Femur (tissue), 1 donor: ENCODE data around the gene CUL4A.
"Not testable (repeated sequence)": the region's sequence is repeated elsewhere in the genome, so short reads cannot be mapped to it uniquely, and the experiment has no call there.

Source experiments
- DNase-seq: peaks from one replicate; pipeline ENCODE4 v3.0.0-alpha.2; 2017

The CUL4A gene

DNA sequence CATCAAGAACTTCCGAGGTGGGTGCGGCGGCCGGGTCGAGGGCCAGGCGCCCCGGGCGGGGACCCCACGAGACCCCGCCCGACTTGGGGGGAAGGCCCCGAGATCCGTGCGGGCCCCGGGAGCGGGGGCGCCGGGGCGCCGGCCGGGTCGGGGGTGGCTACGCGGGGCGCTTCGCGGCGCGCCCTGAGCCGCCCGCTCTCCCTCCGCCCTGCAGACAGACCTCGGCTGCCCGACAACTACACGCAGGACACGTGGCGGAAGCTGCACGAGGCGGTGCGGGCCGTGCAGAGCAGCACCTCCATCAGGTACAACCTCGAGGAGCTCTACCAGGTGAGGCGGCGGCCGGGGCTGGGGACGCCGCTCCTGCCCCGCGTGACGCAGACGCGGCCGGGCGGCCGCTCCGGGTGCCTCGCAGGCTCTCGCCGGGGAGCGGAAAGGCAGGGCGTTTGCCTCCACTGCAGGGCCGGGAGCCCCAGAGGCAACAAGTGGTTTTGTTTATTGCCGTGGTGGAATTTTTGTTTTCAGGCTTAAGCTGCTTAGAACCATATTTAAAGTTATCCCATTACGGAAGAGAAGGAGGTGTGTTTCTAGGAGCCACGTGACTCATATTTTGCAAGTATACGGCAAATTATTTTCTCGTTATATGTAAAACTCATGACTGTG lies 477 bp downstream of the CUL4A start:
- peak; percentile 67 for DNase-seq

DNA sequence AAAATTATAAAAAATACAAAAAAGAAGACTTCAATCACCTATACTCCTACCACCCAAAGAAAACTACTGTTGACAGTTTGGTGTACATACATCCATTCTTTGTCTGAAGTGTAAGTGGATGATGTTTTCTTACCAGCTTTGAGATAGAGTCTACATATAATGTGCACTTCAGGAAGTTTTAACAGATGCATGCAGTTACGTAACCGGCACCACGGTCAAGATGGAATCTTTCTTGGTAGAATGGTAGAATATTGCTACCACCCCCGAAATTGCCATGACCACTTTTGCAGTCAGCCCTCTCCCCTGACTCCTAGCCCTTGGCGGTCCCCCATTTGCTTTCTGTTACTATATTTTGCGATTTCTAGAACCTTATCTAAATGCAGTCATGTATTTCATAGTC lies 1.4 kb downstream of the CUL4A start:
- DNase-seq, result no peak

DNA sequence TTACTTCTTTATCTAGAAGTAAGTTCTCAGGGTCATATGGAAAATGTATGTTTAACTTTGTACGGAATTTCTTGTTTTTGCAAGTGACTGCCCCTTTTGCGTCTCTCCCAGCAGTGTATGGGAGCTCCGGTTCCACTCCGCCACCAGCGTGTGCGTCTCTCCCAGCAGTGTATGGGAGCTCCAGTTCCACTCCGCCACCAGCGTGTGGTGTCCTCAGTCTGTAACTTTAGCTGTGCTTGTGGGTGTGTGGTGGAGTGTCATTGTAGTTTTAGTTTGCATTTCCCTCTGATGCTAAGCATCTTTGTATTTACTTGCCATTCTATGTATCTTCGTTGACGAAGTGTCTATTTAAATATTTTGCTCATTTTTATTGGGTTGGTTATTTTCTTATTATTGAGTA lies 2.4 kb downstream of the CUL4A start:
- DNase-seq, result no peak

DNA sequence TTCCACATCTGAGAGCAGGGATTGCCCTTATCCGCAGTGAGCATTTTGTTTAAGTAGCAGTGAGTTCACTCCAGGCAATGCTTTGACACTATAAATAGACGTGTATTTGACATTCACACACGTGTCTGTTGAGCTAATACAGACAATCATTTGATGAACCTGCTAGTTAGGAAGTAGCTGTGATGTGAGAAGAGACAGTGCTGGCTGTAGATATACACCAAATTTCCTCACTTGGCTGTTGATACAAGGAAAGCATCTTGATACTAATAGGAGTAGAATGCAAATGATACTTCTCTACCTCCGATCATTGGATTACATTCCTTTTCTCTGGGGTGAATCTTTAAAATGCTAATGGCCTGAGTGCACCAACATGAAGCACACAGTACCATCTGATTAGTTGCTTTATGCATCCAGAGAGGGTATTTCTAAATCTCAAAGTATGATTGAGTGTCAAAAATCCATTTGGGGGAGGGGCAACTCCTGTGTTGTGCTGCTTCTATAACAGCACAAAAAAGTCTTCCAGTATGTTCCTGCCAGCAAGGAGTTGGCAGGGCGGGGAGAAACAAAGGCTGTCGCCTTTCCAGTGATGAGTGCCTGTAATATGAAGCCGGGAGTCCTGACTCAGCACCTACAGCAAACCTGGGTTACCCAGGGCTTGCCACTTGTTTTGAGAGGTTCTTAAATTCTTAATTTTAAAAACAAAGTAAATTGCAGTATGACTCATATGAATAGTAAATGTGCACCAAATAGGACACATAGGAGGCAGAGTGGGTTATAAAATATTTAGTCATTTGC lies 7.0 kb downstream of the CUL4A start:
- DNase-seq, result no peak

DNA sequence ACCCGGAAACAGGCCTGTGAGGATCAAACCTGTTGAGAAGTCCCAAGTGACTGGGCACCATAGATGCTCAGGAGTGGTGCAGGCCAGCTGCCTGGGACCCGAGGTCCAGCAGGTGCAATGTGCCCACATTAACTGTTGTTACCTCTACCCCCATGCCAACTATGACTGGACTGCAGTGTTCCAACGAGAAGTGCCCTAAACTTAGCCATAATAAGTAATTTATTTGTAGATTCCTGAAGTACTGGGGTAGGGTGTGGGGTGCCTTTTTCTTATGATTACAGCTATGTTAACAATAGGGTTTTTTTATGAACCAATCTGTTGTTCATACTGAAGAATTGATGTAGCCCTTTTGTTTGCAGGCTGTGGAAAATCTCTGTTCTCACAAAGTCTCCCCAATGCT lies 9.2 kb downstream of the CUL4A start:
- no peak for DNase-seq

DNA sequence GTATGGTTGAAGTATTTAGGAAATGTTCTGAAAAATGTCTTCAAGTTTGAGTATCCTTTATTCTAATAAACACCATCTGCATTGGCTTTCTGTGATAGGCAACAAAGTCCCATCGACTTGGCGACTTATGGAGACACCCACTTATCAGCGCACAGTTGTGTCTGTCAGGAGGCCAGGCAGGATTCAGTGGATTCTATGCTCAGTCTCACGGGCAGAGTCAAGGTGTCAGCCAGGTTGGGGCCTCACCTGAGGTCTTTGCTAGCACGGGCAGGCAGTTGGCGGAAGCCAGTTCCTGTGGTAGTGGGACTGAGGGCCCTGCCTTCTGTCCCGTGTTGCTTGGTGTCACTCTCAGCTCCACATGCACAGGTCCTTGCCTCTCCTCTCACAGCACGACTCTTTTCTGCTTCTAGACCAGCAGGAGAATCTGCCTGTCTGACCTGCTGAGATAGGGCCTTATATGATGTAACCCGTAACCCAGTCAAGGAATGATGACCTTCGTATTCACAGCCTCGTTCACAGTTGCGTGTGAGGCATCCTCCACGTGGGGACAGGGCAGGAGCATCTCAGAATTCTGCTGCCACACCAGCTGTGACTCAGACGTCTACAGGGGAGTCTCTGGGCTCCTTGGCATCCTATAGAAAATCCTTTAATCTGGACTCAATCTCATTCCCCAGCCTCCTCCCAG lies 10.0 kb downstream of the CUL4A start:
- no peak for DNase-seq

DNA sequence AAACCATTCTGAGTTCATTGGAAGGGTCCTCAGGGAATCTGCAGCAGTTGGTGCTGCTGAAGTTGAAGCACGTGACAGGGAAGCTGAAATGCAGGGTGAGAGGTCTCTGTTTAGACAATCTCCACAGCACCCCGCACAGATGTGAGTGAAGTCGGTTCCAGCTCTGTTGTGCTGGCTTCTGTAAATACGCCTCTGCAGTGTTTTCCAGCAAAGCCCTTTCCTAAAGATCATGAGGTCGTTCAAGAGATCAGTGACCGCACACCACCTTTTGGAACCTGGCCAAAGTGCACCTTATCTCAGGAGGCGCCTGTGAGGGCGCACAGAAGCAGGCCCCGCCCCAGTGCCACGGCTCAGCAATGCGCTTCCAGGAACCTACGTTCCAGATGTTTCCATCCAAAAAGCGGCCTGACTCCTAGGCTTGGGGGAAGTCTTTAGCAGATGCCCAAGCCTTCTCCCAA lies 10.8 kb downstream of the CUL4A start:
- no peak for DNase-seq

DNA sequence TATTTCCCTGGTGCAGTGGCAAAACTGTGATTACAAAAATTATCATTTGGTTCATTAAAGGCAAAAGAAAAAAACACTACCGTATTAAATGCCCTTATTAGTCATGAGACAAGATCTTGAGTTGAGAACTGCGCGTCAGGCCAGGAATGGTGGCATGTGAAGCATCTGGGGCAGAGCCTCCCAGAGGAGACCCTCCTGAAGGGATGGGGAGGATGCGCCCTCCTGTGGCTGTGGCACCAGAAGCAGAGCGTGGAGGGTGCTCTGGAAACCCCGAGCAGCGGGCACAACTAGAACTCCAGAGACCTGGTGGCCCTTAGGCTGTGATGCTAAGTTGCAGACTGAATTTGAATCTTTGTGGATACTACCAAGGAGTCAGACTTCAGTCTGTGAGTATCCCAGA lies 11.5 kb downstream of the CUL4A start:
- DNase-seq, result no peak

DNA sequence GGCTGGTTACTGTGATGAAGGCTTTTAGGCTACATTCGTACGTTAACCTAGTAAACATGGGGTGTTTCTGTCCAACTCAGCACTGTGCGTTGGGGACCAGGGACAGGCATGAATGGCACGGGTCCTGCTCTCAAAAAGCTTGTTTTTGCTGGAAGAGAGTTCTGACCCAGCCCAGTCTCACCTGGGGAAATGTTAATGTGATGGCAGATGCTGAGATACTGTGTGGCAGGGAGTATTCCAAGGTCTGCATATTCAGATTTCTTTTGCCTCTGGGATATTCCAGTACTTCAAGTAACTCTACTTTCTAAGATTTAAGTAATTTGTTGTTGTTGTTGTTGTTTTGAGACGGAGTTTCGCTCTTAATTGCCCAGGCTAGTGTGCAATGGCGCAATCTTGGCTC lies 13.7 kb downstream of the CUL4A start:
- no peak for DNase-seq

DNA sequence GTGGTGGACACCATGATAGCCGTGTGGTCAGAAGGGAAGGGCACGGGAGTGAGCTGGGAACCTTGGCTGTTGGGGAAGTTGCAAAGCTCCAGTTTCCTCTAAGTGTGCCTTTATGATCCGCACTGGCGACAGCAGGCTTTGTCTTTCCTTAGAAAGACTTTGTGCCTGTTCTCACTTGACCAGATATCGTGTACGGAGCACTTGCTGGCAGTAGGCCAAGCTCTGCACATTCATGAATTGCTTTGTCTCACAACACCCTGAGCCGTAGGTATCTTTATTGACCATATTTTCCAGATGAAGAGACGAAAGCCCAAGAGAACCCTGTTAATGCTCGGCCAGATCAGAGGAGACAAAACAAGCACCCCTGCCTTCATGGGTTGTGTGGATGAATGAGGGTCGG lies 15.1 kb downstream of the CUL4A start:
- no peak for DNase-seq

DNA sequence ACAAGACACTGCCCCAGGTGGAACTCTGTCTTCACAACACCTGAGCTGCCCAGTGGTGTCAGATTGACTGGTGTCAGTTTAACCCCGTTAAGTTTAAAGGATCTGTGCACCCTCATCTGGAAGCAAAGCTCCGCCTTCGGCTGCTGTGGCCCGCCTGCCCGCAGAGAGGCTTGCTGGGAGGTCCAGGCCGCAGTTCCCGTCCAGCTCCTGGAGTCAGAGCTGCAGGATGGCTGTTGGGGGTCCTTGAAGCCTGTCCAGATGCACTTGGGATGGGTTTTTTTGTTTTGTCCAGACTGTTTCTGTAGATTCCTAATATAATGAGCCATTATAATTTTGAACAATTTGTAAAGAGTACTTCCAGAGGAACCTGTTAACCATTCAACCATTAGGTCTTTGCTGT lies 16.1 kb downstream of the CUL4A start:
- DNase-seq, result no peak

DNA sequence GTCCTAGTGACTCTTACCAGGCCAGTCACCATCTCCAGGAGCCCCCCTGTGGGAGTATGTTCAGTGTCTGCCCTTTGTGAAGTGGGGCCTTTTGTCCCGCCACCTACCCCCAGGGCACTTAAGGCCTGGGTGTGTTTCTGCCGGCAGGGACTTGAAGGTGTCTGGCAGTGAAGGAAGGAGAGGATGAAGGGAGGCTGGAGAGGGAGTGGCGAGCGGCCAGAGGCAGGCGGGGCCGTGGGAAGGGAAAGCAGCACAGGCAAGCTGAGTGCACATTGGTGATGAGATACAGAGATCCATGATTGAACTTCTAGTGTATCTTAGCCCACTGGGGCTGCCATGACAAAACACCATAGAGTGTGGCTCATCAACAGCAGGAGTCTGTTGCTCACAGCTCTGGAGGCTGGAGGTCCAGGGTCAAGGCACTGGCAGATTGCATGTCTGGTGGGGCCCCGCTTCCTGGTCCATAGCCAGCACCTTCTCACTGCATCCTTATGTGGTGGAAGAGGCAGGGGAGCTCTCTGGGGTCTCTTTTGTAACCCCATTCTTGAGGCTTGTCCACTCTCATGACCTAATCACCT lies 17.5 kb downstream of the CUL4A start:
- no peak for DNase-seq

DNA sequence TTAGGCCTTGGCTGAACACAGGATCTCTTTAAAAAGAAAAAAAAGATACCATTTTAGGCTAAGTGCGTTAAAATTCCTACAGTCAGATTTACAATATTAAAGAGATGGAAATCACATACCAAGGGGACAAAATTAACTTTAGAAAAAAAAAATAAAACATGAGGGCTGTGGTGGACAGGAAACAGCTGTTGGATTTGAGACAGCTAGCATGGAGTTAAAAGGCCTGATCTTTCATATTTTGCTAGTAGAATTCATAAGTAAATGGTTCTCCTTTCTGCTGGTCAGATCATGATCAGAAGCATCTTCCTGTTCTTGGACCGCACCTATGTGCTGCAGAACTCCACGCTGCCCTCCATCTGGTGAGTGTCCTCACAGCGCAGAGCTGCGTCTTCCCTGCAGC lies 19.7 kb downstream of the CUL4A start:
- no peak for DNase-seq

DNA sequence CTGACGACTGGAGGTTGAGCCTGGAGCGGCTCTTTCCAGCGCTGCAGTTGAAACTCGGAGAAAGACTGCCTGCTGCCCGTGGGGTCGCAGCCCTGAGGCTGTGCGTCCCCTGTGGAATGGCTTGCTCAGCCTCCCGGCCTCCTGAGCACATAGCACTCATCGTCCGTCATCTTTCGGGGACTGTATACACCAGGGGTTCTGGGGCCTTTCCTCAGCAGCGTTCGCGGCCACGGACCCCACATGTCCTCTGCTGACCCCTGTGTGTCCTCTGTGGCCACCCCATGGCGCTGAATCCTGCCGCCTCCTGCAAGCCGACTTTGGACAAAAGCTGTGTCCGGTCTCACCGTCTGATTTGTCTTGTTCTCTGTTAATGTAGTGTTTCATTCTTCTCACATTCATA lies 20.4 kb downstream of the CUL4A start:
- no peak for DNase-seq

DNA sequence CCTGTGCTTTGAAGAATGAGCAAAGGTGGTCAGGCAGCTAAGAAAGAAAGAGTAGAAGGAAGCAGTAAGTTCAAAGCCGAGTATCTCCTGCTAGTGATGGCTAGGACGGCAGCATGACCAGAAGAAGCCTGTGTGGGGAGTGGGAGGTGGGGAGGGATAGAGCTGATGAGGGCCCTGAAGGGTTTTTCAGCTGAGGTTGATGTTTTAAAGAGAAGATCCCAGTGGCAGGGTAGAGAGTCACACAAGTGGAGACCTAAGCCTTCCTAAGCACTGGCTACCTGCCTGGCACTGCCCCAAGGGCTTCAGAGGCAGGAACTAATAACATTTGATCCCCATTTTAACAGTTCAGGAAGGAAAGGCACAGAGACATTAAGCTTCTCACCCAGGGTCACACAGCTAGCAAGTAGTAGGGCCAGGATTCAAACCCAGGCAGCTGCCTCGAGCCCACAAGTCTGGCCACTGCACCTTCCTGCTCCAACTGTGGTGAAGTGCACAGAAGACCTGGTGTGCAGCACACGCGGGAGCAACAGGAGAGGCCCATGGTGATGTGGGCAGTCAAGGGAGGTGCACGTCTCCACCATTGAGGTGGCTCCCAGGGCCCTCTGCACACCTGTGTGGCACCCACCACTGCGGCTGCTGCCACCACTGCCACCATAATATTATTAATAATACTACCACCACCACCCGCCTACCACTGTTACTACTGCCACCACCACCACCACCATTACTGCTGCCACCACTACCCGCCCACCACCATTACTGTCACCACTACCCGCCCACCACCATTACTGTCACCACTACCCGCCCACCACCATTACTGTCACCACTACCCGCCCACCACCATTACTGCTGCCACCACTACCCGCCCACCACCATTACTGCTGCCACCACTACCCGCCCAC lies 22.1 kb downstream of the CUL4A start:
- no peak for DNase-seq

DNA sequence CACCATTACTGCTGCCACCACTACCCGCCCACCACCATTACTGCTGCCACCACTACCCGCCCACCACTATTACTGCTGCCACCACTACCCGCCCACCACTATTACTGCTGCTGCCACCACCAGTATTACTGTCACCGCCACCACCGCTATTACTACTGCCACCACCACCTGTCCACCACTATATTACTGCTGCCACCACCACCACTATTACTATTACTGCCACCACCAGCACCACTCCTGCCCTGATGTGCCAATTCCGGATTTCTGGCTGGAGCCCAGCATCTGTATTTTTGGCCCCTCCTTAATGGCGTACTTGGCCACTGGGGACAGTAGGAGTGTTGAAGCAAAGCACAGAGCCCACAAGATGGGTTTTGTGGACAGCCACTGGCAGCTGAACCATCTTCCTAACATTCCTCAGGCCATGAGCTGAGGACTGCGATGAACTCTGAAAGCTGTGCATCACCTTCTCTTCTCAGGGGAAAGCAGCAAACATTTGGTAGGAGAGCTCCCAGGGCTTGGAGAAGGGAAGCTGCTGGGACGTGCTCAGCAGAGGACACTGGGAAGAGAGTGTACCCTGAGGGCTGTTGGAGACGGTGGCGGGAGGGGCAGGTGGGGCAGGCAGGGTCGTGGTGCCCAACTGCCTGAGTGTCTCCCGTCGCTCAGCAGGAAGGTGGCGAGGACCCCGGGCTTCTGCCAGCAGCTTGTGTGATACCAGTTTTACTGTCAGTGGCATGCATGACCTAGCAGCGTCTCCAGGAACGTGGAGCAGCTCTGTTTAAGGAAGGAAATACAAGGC lies 23.0 kb downstream of the CUL4A start:
- DNase-seq, result no peak

DNA sequence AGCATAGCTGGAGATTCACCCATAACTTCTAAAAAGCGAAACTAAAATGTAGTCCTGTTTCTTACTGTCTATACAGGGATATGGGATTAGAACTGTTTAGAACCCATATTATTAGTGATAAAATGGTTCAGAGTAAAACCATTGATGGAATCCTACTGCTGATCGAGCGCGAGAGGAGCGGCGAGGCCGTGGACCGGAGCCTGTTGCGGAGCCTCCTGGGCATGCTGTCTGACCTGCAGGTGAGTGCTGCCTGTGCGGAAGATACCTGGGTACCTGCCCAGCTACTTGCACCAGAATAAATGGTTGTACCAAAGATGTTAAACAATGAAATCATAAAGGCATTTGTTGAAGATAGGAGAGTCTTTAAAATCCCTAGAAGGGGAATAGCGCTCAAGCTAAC lies 23.7 kb downstream of the CUL4A start:
- no peak for DNase-seq

DNA sequence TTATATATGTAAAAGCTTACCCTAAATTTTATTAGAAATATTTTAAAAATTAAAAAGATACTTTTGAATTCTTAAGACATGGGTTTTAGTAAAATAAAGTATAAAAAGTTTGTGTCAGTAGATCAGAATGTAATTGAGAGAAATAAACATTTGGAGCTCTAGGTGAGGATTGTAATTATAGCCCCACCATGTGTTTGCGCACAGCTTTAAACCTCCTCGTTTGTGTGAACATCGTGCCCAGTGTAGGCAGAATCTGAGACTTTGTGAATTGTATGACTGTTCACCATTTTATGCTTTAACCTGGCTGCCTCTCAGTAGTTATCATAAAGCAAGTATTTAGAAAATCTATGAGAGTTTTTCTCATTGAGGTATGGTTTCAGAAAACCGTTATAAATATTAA lies 29.1 kb downstream of the CUL4A start:
- no peak for DNase-seq

DNA sequence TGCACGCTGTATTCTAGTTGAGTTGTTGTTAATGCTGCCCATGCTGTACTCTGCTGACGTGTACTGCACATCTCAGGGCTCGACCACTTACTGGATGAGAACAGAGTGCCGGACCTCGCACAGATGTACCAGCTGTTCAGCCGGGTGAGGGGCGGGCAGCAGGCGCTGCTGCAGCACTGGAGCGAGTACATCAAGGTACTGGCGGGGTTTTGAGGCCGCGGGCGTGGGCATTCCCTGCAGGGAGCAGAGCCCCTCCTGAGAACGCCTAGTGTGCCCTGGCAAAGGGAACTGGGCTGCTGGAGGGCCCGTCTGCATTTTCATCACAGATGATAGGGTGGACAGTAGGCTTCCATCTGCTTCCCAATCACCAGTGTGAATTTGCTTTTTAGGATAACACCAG lies 29.9 kb downstream of the CUL4A start:
- DNase-seq, result no peak

DNA sequence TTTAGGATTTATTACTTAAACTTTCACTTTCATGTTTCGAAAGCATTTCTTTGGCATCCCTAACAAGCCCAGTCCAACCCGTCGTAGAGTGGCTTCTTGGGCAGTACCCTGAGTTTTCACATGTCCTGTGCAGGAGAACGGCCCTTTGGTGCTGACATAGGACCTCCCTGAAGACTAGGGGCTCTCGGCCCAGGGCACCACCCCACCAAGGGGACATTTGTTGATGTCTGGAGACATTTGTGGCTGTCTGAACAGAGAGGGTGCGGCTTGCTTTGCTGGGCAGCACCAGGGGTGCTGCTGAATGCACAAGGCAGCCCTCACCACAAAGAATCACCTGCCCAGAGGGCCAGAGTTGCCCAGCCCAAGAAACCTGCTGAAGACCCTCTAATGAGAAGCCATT lies 30.6 kb downstream of the CUL4A start:
- DNase-seq, result no peak

DNA sequence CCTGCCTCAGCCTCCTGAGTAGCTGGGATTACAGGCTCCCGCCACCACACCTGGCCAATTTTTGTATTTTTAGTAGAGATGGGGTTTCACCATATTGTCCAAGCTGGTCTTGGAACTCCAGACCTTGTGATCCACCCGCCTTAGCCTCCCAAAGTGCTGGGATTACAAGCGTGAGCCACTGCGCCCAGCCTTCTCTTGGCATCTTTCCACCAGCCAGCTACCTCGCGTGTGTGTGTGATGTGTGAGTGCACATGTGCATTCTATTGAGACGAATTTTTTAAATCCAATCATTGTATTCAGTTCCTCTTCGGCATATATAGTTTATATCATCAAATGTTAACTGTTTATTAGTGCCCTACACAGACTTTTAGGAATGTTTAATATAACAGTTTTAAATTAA lies 32.2 kb downstream of the CUL4A start:
- not testable (repeated sequence) for DNase-seq

DNA sequence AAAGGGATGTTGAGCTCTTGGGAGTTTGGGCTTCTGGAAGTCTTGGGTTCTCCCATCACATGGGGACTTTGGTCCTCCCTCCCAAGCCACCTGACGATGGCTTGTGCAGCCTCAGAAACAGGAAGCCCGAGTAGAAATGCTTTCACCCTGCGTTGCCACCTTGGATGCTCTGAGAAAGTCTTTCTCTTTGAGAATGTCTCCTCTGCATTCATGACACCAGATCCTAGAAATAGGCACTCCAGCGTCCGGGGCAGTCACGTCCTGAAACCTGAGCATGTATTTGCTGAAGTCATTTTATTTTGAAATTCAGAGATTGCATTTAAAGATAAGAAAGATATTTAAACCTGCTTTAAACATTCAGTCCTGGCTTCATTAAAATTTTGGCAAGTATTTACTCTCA lies 34.4 kb downstream of the CUL4A start:
- DNase-seq, result no peak
